ENCODE results near the gene PDE4B. TPM values are rescaled to one million over a fixed set of nuclear protein-coding genes. Genes with fewer than 3 reads are reported as not detected.

The PDE4B gene
- total and polyA plus RNA-seq, 11 donors, result 1.4 to 71.9 (median 16.2) TPM

- no peaks in the 10 kb centered on the region for H3K27me3 ChIP-seq
- TF ChIP-seq CTCF (IDR thresholded peaks at IDR 0.05), result no peak
- TF ChIP-seq POLR2A (IDR thresholded peaks at IDR 0.05), result no peak
- no peak overlapping the region for H3K4me3 ChIP-seq
- H3K27ac ChIP-seq, result no peak overlapping the region
- ATAC-seq (no peak), DNase-seq (no peak)
- WGBS, 4 donors, result 73 to 89% (median 79%) methylated on average over 3 of the region's 3 CpGs
- intact Hi-C loops (cut with DNase I), result no loop called here
- no peaks in the 10 kb centered on the region for H3K9me3 ChIP-seq
- H3K4me1 ChIP-seq, result peaks cover 0 to 94% (median 37%) of the 10 kb centered on the region in 12 donors
- H3K36me3 ChIP-seq, result no peaks in the 10 kb centered on the region
These were observed 554.2 kb downstream of the PDE4B start for GRCh38 chr1:66346873-66347272.

- no peaks in the 10 kb centered on the region for H3K36me3 ChIP-seq
- TF ChIP-seq POLR2A (IDR thresholded peaks at IDR 0.05), result no peak
- ATAC-seq (no peak), DNase-seq (no peak)
- peak overlapping the region in 8 of 12 donors; percentile 11 to 81 (median 70) for H3K27ac ChIP-seq
- H3K27me3 ChIP-seq, result no peaks in the 10 kb centered on the region
- no peaks in the 10 kb centered on the region for H3K9me3 ChIP-seq
- intact Hi-C loops (cut with DNase I), result no loop called here
- H3K4me3 ChIP-seq, result no peak overlapping the region
- 31 to 45% (median 34%) methylated on average over 1 of the region's 1 CpG for WGBS, 4 donors
- peaks cover 0 to 99% (median 51%) of the 10 kb centered on the region in 12 donors for H3K4me1 ChIP-seq
These were observed 556.1 kb downstream of the PDE4B start for GRCh38 chr1:66348776-66349175.

GRCh38 chr1:66349242-66349641 lies 556.5 kb downstream of the PDE4B start:
- 29 to 41% (median 36%) methylated on average over 3 of the region's 3 CpGs for WGBS, 4 donors
- H3K27me3 ChIP-seq, result no peaks in the 10 kb centered on the region
- no peaks in the 10 kb centered on the region for H3K9me3 ChIP-seq
- no peak for TF ChIP-seq POLR2A (IDR thresholded peaks at IDR 0.05)
- TF ChIP-seq CTCF (IDR thresholded peaks at IDR 0.05), result no peak
- H3K4me3 ChIP-seq, result peak overlapping the region in 1 of 12 donors; percentile 17
- no peaks in the 10 kb centered on the region for H3K36me3 ChIP-seq
- DNase-seq (no peak), ATAC-seq (peak; percentile 29 to 65 (median 52))
- H3K27ac ChIP-seq, result peak overlapping the region in 11 of 12 donors; percentile 11 to 81 (median 64)
- peaks cover 0 to 99% (median 56%) of the 10 kb centered on the region in 12 donors for H3K4me1 ChIP-seq
- intact Hi-C loops (cut with DNase I), result no loop called here

GRCh38 chr1:66350001-66350547 lies 557.4 kb downstream of the PDE4B start:
- 36 to 51% (median 40%) methylated on average over 6 of the region's 6 CpGs for whole genome bisulfite sequencing, 4 donors
- DNase-seq (peak; percentile 49 to 68 (median 58)), ATAC-seq (peak; percentile 62 to 91 (median 78))
- Histone ChIP-seq H3K27me3 (no peaks in the 10 kb centered on the region), H3K4me1 (peaks cover 0 to 98% (median 62%) of the 10 kb centered on the region in 12 donors), H3K4me3 (peak overlapping the region in 2 of 12 donors; percentile 13 to 17), H3K36me3 (no peaks in the 10 kb centered on the region), H3K9me3 (no peaks in the 10 kb centered on the region), H3K27ac (peak overlapping the region; percentile 11 to 81 (median 63))
- no peak for TF ChIP-seq CTCF (IDR thresholded peaks at IDR 0.05)
- TF ChIP-seq POLR2A (IDR thresholded peaks at IDR 0.05), result no peak
- intact Hi-C loops (cut with DNase I), result loop anchor here in 1 of 10 donors (2.0 kb wide), 1 partner anchor 15 kb away; no protein-coding TSS in a partner anchor

All from heart left ventricle (tissue), 16 donors.